ENCODE data around the gene ELAVL3. TPM values are rescaled to one million over a fixed set of nuclear protein-coding genes. Genes with fewer than 3 reads are reported as not detected.
A peak's percentile ranks its signal among the peaks of the same experiment; 100 is the strongest.
"Not testable (repeated sequence)": the region's sequence is repeated elsewhere in the genome, so short reads cannot be mapped to it uniquely, and the experiment has no call there.

Gene ELAVL3
- total RNA-seq, 6 experiments from 2014 or later: not detected

- ATAC-seq (peak in 1 of 4 donors; percentile 12), DNase-seq (no peak)
- Histone ChIP-seq H3K4me1 (no peaks in the 10 kb centered on the region), H3K36me3 (no peaks in the 10 kb centered on the region), H3K4me3 (no peak overlapping the region), H3K27me3 (no peaks in the 10 kb centered on the region), H3K27ac (no peak overlapping the region), H3K9me3 (no peaks in the 10 kb centered on the region)
- TF ChIP-seq POLR2A (IDR thresholded peaks at IDR 0.05) (no peak), CTCF (IDR thresholded peaks at IDR 0.05) (no peak)
- intact Hi-C loops (cut with DNase I): no loop called here
- 20% methylated on average over 2 of the region's 18 CpGs for WGBS (ENCODE audit: insufficient coverage, low coverage, low lambda C conversion rate, missing lambda C conversion rate)
Observed at GRCh38 chr19:11457115-11457514, 23.7 kb downstream of the ELAVL3 start.

GRCh38 chr19:11456659-11457058, 24.2 kb downstream of the ELAVL3 start:
- Histone ChIP-seq H3K4me1 (no peaks in the 10 kb centered on the region), H3K4me3 (no peak overlapping the region), H3K27ac (no peak overlapping the region), H3K27me3 (no peaks in the 10 kb centered on the region), H3K9me3 (no peaks in the 10 kb centered on the region), H3K36me3 (no peaks in the 10 kb centered on the region)
- TF ChIP-seq POLR2A (IDR thresholded peaks at IDR 0.05) (no peak), CTCF (IDR thresholded peaks at IDR 0.05) (no peak)
- 98% methylated on average over 7 of the region's 7 CpGs for WGBS (ENCODE audit: insufficient coverage, low coverage, low lambda C conversion rate, missing lambda C conversion rate)
- DNase-seq (no peak), ATAC-seq (no peak)
- intact Hi-C loops (cut with DNase I): no loop called here

- H3K4me1 ChIP-seq; intact Hi-C loops (cut with DNase I); ATAC-seq; H3K36me3 ChIP-seq; H3K27ac ChIP-seq; H3K9me3 ChIP-seq; DNase-seq; H3K4me3 ChIP-seq; H3K27me3 ChIP-seq: not testable (repeated sequence)
- WGBS (ENCODE audit: insufficient coverage, low coverage, low lambda C conversion rate, missing lambda C conversion rate): 77% methylated on average over 3 of the region's 9 CpGs
Observed at GRCh38 chr19:11455233-11455554, 25.7 kb downstream of the ELAVL3 start.

- TF ChIP-seq CTCF (IDR thresholded peaks at IDR 0.05) (peak in 1 of 4 donors; percentile 7), POLR2A (IDR thresholded peaks at IDR 0.05) (no peak)
- H3K27me3 ChIP-seq: no peaks in the 10 kb centered on the region
- peaks cover 0 to 11% (median 1%) of the 10 kb centered on the region in 4 donors for H3K36me3 ChIP-seq
- intact Hi-C loops (cut with DNase I): no loop called here
- no peaks in the 10 kb centered on the region for H3K4me1 ChIP-seq
- H3K4me3 ChIP-seq: no peak overlapping the region
- ATAC-seq: no peak
- no peak for DNase-seq
- no peaks in the 10 kb centered on the region for H3K9me3 ChIP-seq
- H3K27ac ChIP-seq: no peak overlapping the region
- 36% methylated on average over 16 of the region's 27 CpGs for WGBS (ENCODE audit: insufficient coverage, low coverage, low lambda C conversion rate, missing lambda C conversion rate)
Observed at GRCh38 chr19:11453468-11454341, 27.1 kb downstream of the ELAVL3 start.

GRCh38 chr19:11452620-11453310, 28.1 kb downstream of the ELAVL3 start:
- DNase-seq: no peak
- intact Hi-C loops (cut with DNase I): no loop called here
- Histone ChIP-seq H3K27ac (no peak overlapping the region), H3K4me1 (no peaks in the 10 kb centered on the region), H3K27me3 (no peaks in the 10 kb centered on the region), H3K4me3 (no peak overlapping the region), H3K36me3 (peaks cover 0 to 19% (median 4%) of the 10 kb centered on the region in 4 donors), H3K9me3 (no peaks in the 10 kb centered on the region)
- TF ChIP-seq CTCF (IDR thresholded peaks at IDR 0.05): no peak
- no peak for TF ChIP-seq POLR2A (IDR thresholded peaks at IDR 0.05)
- 56% methylated on average over 13 of the region's 33 CpGs for WGBS (ENCODE audit: insufficient coverage, low coverage, low lambda C conversion rate, missing lambda C conversion rate)
- ATAC-seq: peak in 1 of 4 donors; percentile 5
